Uterus (tissue), 2 donors: Measurements from ENCODE around the gene SLC25A21.

Source experiments
- CTCF ChIP-seq, 4 experiments: fragments of 200-600 bp in 2 of 4; fragments of 450-650 bp in 2 of 4; sonication (generic) in 2 of 4; IDR thresholded peaks; one replicate each; pipeline ENCODE4 v1.5.1; 2016 to 2019; ENCODE audit warnings: antibody characterized with exemption in 4 of 4, mild to moderate bottlenecking in 2 of 4, moderate library complexity in 1 of 4
- POLR2A ChIP-seq, 2 donors: fragments of 450-650 bp; IDR thresholded peaks; one replicate each; pipeline ENCODE4 v1.6.1; 2016; ENCODE audit warnings: antibody characterized with exemption in 2 of 2, mild to moderate bottlenecking in 1 of 2, moderate library complexity in 1 of 2

- TF ChIP-seq CTCF (IDR thresholded peaks at IDR 0.05): no peak
- no peak for TF ChIP-seq POLR2A (IDR thresholded peaks at IDR 0.05)
Observed at GRCh38 chr14:36866867-36867266, 305.5 kb downstream of the SLC25A21 start.
